ENCODE data around the gene NAT8L.
"Not testable (repeated sequence)": the region's sequence is repeated elsewhere in the genome, so short reads cannot be mapped to it uniquely, and the experiment has no call there.

NAT8L gene

DNA sequence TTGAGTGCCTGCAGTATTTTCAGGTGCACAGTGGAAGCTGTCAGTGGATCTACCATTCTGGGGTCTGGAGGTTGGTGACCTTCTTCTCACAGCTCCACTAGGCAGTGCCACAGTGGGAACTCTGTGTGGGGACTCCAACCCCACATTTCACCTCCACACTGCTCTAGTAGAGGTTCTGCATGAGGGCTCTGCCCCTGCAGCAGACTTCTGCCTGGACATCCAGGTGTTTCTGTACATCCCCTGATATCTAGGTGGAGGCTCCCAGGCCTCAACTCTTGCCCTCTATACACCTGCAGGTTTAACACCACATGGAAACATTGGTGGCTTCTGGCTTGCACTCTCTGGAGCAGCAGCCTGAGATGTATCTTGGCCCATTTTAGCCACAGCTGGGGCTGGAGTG lies 33.3 kb upstream of the NAT8L start:
- Histone ChIP-seq H3K36me3 (no peaks in the 10 kb centered on the region), H3K4me1 (no peaks in the 10 kb centered on the region), H3K9me3 (no peaks in the 10 kb centered on the region; the same call in 1 of the 2 replicates), H3K4me3 (ENCODE audit: low read depth, low read length) (no peak overlapping the region), H3K27me3 (peaks cover 35% of the 10 kb centered on the region)
- TF ChIP-seq CTCF (IDR thresholded peaks at IDR 0.05; ENCODE audit: low read depth, low read length): no peak
- DNase-seq: no peak

- H3K36me3 ChIP-seq; H3K9me3 ChIP-seq; DNase-seq; H3K4me3 ChIP-seq (ENCODE audit: low read depth, low read length); H3K4me1 ChIP-seq: not testable (repeated sequence)
- peaks cover 35% of the 10 kb centered on the region for H3K27me3 ChIP-seq
These were observed 32.0 kb upstream of the NAT8L start for GRCh38 chr4:2027120-2027519.

- H3K27me3 ChIP-seq: peaks cover 55% of the 10 kb centered on the region
- DNase-seq; H3K9me3 ChIP-seq; H3K4me1 ChIP-seq; H3K36me3 ChIP-seq; H3K4me3 ChIP-seq (ENCODE audit: low read depth, low read length): not testable (repeated sequence)
These were observed 28.0 kb upstream of the NAT8L start for GRCh38 chr4:2031161-2031560.

DNA sequence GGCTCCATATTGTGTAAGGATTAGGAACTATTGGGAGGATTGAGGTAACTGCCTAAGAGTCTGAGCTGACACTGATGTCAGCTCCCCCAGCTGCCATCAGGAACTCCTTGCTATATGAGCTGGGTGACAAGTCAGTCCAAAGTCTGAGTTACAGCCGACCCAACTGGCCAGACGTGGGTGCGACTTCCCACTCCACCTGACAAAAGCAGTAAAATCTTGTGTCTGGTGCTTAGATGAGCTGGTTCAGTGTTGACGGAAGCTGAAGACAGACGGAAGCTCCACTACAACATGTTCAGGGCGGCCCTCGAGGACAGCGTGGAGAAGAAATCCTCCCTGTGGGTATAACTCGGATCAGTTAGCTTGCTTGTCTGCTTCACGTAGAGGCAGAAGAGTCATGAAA lies 22.8 kb upstream of the NAT8L start:
- TF ChIP-seq CTCF (IDR thresholded peaks at IDR 0.05; ENCODE audit: low read depth, low read length): no peak
- no peaks in the 10 kb centered on the region for H3K4me1 ChIP-seq
- no peak overlapping the region for H3K4me3 ChIP-seq (ENCODE audit: low read depth, low read length)
- H3K27me3 ChIP-seq: peaks cover 51% of the 10 kb centered on the region
- H3K9me3 ChIP-seq: no peaks in the 10 kb centered on the region
- H3K36me3 ChIP-seq: no peaks in the 10 kb centered on the region
- DNase-seq: no peak

- H3K4me3 ChIP-seq (ENCODE audit: low read depth, low read length): no peak overlapping the region
- H3K36me3 ChIP-seq: no peaks in the 10 kb centered on the region
- no peaks in the 10 kb centered on the region for H3K4me1 ChIP-seq
- no peaks in the 10 kb centered on the region for H3K9me3 ChIP-seq
- DNase-seq: no peak
- H3K27me3 ChIP-seq: peaks cover 56% of the 10 kb centered on the region
- TF ChIP-seq CTCF (IDR thresholded peaks at IDR 0.05; ENCODE audit: low read depth, low read length): no peak
These were observed 22.3 kb upstream of the NAT8L start for GRCh38 chr4:2036866-2037265.

DNA sequence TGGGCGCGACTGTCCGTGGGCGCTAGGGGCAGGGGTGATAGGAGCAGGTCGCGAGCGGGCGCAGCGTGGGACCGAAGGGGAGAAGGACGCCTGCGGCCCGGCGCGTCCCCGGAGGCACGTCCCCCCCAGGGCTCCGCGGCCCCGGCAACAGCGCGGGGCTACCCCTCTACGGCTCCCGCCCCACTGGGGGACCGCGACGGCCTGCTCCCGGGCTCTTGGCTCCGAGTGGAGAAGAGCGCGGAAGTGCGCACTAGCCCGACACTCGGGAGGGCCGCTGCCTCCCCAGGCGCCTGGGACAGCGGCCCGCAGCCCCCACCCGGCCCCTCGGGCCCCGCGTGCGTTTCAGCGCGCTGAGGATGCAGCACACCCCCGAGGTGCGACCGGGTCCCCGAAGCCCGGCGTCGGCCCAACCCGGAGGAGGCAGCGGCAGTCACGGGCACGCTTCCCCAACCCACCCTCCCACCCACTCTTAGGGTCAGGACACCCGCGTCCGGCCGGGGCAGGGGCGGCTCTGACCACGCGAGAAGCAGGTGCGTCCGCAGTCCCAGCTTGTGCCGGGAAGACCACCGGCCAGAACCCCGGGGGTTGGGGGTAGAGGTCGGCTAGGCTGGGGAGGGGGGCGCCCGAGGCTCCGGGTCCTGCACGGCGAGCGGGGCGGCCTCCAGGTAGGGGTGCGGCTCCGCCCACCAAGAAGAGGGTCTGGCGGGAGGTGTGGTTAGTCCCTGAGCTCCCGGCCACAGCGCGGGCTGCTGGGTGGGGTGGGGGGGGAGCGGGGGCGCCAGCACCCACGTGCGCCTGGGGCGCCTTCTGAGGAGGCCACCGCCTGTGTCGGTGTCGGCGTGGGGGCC lies 18.5 kb upstream of the NAT8L start:
- Histone ChIP-seq H3K36me3 (no peaks in the 10 kb centered on the region; the same call in 1 of the 2 replicates), H3K9me3 (peaks cover 4% of the 10 kb centered on the region; the same call in 1 of the 2 replicates), H3K27me3 (peaks cover 36% of the 10 kb centered on the region), H3K4me1 (no peaks in the 10 kb centered on the region), H3K4me3 (ENCODE audit: low read depth, low read length) (0 out of 2 replicates have a peak overlapping the region, but pooled peaks have one; percentile 64)
- DNase-seq: no peak
- no peak for TF ChIP-seq CTCF (IDR thresholded peaks at IDR 0.05; ENCODE audit: low read depth, low read length)
